Loucy (cell line): ENCODE measurements around the gene TMEM247.
"Not testable (repeated sequence)": the region's sequence is repeated elsewhere in the genome, so short reads cannot be mapped to it uniquely, and the experiment has no call there.

ENCODE experiments used
- H2AFZ ChIP-seq: fragments of 200-600 bp; sonication (generic); 2 replicates; pipeline ENCODE4 v1.6.0; 2016; ENCODE audit warnings: antibody characterized with exemption, mild to moderate bottlenecking, low read length, moderate library complexity
- H3F3A ChIP-seq: fragments of 200-600 bp; 2 replicates; pipeline ENCODE4 v1.6.0; 2016; ENCODE audit warnings: antibody characterized with exemption, low read depth, mild to moderate bottlenecking
- H3K27me3 ChIP-seq: fragments of 200-600 bp; sonication (generic); 2 replicates; pipeline ENCODE4 v1.6.1; 2014; ENCODE audit warnings: low read length, mild to moderate bottlenecking; ENCODE audit not compliant: insufficient read depth, poor library complexity, severe bottlenecking
- H3K36me3 ChIP-seq: fragments of 200-600 bp; sonication (generic); 2 replicates; pipeline ENCODE4 v1.6.1; 2016; ENCODE audit warnings: low read length; ENCODE audit not compliant: insufficient read depth
- H3K4me1 ChIP-seq: fragments of 200-600 bp; sonication (generic); 2 replicates; pipeline ENCODE4 v1.5.1; 2014; ENCODE audit warnings: low read length, mild to moderate bottlenecking; ENCODE audit not compliant: insufficient read depth, poor library complexity, severe bottlenecking
- H3K4me2 ChIP-seq: fragments of 200-600 bp; sonication (generic); 2 replicates; pipeline ENCODE4 v1.6.0; 2014; ENCODE audit warnings: antibody characterized with exemption, low read length, low read depth, mild to moderate bottlenecking; ENCODE audit not compliant: poor library complexity, severe bottlenecking
- H3K4me3 ChIP-seq: fragments of 200-600 bp; sonication (generic); 2 replicates; pipeline ENCODE4 v1.5.1; 2014; ENCODE audit warnings: low read length, mild to moderate bottlenecking, mixed read lengths; ENCODE audit not compliant: poor library complexity, severe bottlenecking
- H3K79me2 ChIP-seq: fragments of 200-600 bp; sonication (generic); 2 replicates; pipeline ENCODE4 v1.6.1; 2014; ENCODE audit warnings: low read length; ENCODE audit not compliant: insufficient read depth
- H3K9ac ChIP-seq: fragments of 200-600 bp; sonication (generic); 2 replicates; pipeline ENCODE4 v1.6.0; 2014; ENCODE audit warnings: mild to moderate bottlenecking, low read depth, low read length, moderate library complexity; ENCODE audit not compliant: poor library complexity, severe bottlenecking
- H3K9me2 ChIP-seq: fragments of 200-600 bp; sonication (generic); replicated peaks from 2 replicates; pipeline ENCODE4 v1.6.1; 2016; ENCODE audit warnings: low read depth, low read length, mixed read lengths
- H3K9me3 ChIP-seq: fragments of 200-600 bp; sonication (generic); 2 replicates; pipeline ENCODE4 v1.6.1; 2014; ENCODE audit warnings: mild to moderate bottlenecking, antibody characterized with exemption, low read length, low read depth; ENCODE audit not compliant: insufficient read depth
- H4K20me1 ChIP-seq: fragments of 200-600 bp; sonication (generic); 2 replicates; pipeline ENCODE4 v1.6.0; 2014; ENCODE audit warnings: antibody characterized with exemption, low read length, mild to moderate bottlenecking; ENCODE audit not compliant: insufficient read depth, poor library complexity, severe bottlenecking
- EZH2phosphoT487 ChIP-seq: fragments of 200-600 bp; IDR thresholded peaks from 2 replicates; pipeline ENCODE4 v1.6.1; 2018; ENCODE audit warnings: antibody characterized with exemption, mild to moderate bottlenecking, moderate library complexity, borderline replicate concordance
- TF ChIP-seq, protein P1 (sequence below): fragments of 200-600 bp; sonication (generic); conservative IDR thresholded peaks from 2 replicates; pipeline ENCODE4 v1.5.1; 2014; ENCODE audit warnings: mild to moderate bottlenecking, antibody characterized with exemption, low read length

TMEM247 gene

DNA sequence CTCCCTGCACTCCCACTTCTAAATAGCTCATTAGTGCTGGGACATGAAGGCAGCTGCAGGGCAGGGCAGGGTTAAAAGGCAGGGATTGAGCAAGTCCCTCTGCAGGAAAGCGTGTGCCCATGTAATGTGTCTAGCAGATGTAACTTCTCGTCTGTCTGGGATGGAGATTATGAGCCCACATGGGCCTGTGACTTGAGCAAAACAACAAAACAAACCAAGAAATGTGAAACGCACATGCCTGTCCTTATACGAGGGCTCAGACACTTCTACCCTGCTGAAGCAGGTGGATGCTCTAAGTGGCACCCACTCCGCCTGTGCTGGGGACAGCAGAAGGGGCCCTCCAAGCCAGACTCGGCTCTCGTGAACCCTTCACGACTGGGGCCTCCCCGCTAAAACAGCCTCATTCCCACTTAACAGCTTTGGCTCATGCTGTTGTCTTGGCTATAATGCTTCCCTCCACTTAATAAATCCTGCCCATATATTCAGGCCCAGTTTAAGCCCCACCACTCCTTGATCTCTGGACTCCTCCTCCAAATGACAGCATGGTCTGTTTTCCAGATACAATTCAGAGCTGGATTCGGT, 40.9 kb downstream of the TMEM247 start:
- Histone ChIP-seq H3K4me1 (no peaks in the 10 kb centered on the region), H3K4me2 (no peak overlapping the region), H3F3A (no peaks in the 10 kb centered on the region), H3K4me3 (no peak overlapping the region), H3K9me2 (no peaks in the 10 kb centered on the region), H3K36me3 (no peaks in the 10 kb centered on the region), H3K9ac (no peak overlapping the region), H3K9me3 (peaks cover 7% of the 10 kb centered on the region), H3K79me2 (no peaks in the 10 kb centered on the region), H2AFZ (no peak overlapping the region), H3K27me3 (no peaks in the 10 kb centered on the region), H4K20me1 (no peaks in the 10 kb centered on the region)
- TF ChIP-seq, protein P1, sequence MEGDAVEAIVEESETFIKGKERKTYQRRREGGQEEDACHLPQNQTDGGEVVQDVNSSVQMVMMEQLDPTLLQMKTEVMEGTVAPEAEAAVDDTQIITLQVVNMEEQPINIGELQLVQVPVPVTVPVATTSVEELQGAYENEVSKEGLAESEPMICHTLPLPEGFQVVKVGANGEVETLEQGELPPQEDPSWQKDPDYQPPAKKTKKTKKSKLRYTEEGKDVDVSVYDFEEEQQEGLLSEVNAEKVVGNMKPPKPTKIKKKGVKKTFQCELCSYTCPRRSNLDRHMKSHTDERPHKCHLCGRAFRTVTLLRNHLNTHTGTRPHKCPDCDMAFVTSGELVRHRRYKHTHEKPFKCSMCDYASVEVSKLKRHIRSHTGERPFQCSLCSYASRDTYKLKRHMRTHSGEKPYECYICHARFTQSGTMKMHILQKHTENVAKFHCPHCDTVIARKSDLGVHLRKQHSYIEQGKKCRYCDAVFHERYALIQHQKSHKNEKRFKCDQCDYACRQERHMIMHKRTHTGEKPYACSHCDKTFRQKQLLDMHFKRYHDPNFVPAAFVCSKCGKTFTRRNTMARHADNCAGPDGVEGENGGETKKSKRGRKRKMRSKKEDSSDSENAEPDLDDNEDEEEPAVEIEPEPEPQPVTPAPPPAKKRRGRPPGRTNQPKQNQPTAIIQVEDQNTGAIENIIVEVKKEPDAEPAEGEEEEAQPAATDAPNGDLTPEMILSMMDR, result no peak
- TF ChIP-seq EZH2phosphoT487, result no peak

DNA sequence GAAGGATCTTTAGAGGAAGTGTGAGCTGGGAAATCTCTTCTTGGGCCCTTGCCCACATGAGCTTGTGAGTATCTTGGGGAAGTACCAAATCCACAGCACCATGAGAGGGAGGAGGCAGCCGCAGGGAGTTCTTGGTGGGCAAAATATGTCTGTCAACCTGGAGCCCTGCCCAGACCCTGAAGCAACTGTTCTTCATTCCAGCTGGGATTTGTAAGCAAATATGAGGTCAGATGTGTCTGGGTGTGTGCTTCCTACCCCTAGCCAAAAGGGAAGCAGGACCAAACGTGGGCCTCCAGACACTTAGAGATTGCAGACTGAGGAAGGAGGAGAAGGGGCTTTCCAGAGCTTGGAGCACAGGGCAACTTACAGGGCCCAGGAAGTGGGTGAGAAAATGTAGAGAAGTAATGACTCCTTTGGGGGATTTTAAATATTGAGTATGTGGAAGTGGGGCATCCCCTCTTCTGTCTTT, 41.9 kb downstream of the TMEM247 start:
- TF ChIP-seq, protein P1, result no peak
- no peak for TF ChIP-seq EZH2phosphoT487
- Histone ChIP-seq H3K4me1 (no peaks in the 10 kb centered on the region), H3K36me3 (no peaks in the 10 kb centered on the region), H3K27me3 (no peaks in the 10 kb centered on the region), H3K9ac (no peak overlapping the region), H3K9me3 (peaks cover 1% of the 10 kb centered on the region), H4K20me1 (no peaks in the 10 kb centered on the region), H2AFZ (no peak overlapping the region), H3K79me2 (no peaks in the 10 kb centered on the region), H3K9me2 (no peaks in the 10 kb centered on the region), H3K4me3 (no peak overlapping the region), H3F3A (no peaks in the 10 kb centered on the region), H3K4me2 (no peak overlapping the region)

DNA sequence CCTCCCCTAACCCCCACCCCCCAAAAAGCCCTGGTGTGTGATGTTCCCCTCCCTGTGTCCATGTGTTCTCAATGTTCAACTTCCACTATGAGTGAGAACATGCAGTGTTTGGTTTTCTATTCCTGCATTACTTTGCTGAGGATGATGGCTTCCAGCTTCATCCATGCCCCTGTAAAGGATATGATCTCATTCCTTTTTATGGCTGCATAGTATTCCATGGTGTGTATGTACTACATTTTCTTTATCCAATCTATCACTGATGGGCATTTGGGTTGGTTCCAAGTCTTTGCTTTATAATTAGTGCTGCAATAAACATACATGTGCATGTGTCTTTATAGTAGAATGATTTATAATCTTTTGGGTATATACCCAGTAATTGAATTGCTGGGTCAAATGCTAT, 43.0 kb downstream of the TMEM247 start:
- H3K36me3 ChIP-seq, H3K9me2 ChIP-seq, H3K9me3 ChIP-seq, H3K9ac ChIP-seq, H3K79me2 ChIP-seq, H3K27me3 ChIP-seq, H3K4me2 ChIP-seq, H2AFZ ChIP-seq, H3K4me3 ChIP-seq, H3F3A ChIP-seq, H4K20me1 ChIP-seq, H3K4me1 ChIP-seq: not testable (repeated sequence)

DNA sequence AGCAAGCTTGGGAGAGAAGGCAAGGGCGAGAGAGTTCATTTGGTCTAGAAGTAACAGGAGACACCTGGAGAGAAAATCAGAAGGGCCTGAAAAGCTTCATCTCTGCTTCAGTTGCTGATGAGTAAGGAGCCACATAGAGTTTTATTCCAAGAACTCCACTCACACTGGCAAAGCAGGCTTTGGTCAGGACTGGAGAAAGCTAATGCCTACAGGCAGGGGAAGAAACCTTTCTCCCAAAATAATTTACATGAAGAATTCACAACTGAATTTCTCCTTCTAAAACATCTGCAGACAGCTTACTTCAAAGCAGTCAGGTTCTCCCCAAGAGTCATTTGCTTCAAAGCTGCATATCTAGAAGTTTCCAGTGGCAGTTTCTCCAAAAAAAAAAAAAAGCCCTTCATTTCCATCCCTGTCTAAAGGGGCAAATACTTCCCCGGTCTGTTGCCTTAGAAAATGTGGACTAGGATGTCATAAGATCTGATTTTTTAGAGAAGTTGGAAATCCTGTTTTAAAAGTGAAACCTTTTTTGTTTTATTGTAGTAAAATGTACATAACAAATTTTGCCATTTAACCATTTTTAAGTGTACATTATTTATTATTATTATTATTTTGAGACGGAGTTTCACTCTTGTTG, 46.3 kb downstream of the TMEM247 start:
- H3K4me1 ChIP-seq, result no peaks in the 10 kb centered on the region

More for the DNA sequence above, 46.3 kb downstream of the TMEM247 start:
- no peaks in the 10 kb centered on the region for H3F3A ChIP-seq
- no peak overlapping the region for H3K4me2 ChIP-seq
- H3K9me3 ChIP-seq, result no peaks in the 10 kb centered on the region
- H3K36me3 ChIP-seq, result no peaks in the 10 kb centered on the region
- H4K20me1 ChIP-seq, result no peaks in the 10 kb centered on the region
- H3K9ac ChIP-seq, result no peak overlapping the region
- TF ChIP-seq, protein P1, result no peak
- no peak for TF ChIP-seq EZH2phosphoT487
- no peaks in the 10 kb centered on the region for H3K9me2 ChIP-seq
- no peaks in the 10 kb centered on the region for H3K27me3 ChIP-seq
- H3K4me3 ChIP-seq, result no peak overlapping the region
- no peaks in the 10 kb centered on the region for H3K79me2 ChIP-seq
- H2AFZ ChIP-seq, result no peak overlapping the region
